ENCODE results near the gene TNFSF8. TPM values are rescaled to one million over a fixed set of nuclear protein-coding genes. Genes with fewer than 3 reads are reported as not detected.

TNFSF8 gene, protein sequence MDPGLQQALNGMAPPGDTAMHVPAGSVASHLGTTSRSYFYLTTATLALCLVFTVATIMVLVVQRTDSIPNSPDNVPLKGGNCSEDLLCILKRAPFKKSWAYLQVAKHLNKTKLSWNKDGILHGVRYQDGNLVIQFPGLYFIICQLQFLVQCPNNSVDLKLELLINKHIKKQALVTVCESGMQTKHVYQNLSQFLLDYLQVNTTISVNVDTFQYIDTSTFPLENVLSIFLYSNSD
- 0.19 and 0.43 TPM in 2 replicates for total RNA-seq (ENCODE audit: low replicate concordance)
- long read RNA-seq = 0 reads

GRCh38 chr9:114930056-114930812 lies at the start of gene TNFSF8:
TSS of gene TNFSF8 (minus strand) at chr9:114930591. CDS start at chr9:114930303, 288 bp downstream.
- TF ChIP-seq, protein P1, sequence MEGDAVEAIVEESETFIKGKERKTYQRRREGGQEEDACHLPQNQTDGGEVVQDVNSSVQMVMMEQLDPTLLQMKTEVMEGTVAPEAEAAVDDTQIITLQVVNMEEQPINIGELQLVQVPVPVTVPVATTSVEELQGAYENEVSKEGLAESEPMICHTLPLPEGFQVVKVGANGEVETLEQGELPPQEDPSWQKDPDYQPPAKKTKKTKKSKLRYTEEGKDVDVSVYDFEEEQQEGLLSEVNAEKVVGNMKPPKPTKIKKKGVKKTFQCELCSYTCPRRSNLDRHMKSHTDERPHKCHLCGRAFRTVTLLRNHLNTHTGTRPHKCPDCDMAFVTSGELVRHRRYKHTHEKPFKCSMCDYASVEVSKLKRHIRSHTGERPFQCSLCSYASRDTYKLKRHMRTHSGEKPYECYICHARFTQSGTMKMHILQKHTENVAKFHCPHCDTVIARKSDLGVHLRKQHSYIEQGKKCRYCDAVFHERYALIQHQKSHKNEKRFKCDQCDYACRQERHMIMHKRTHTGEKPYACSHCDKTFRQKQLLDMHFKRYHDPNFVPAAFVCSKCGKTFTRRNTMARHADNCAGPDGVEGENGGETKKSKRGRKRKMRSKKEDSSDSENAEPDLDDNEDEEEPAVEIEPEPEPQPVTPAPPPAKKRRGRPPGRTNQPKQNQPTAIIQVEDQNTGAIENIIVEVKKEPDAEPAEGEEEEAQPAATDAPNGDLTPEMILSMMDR (conservative IDR thresholded peaks at IDR 0.05) = no peak
- DNase-seq (ENCODE audit: extremely low spot score, unreplicated experiment) = no peak
- Mint-ChIP-seq H3K27ac (no peak within 1 kb of the TSS), H3K4me3 (no peak within 1 kb of the TSS), H3K27me3 (peaks cover 37% of the 10 kb centered on the region), H3K36me3 (no peaks in the 10 kb centered on the region), H3K4me1 (ENCODE audit: unreplicated experiment) (no peaks in the 10 kb centered on the region), H3K9me3 (no peaks in the 10 kb centered on the region)

DNA sequence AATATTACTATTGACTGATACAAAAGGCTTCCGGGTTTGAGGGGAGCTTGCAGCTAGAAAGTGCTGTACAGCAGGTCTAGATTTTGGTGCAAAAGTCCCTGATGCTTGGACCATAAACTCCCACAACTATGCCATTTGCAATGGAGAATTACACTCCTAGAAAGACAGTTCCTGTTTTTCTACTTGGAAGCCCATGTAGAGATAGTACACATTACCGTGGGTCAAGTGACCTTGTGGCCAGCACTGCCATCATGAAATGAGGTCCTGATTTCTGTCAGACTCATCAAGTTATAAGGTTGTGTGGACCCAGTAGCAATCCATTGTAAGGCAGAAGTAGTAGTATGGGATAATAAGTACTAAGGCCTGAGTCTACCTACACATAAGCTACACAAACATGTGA lies 42.8 kb upstream of the TNFSF8 start:
- Mint-ChIP-seq H3K4me1 (ENCODE audit: unreplicated experiment) (no peaks in the 10 kb centered on the region), H3K4me3 (no peak overlapping the region), H3K36me3 (no peaks in the 10 kb centered on the region), H3K27me3 (no peaks in the 10 kb centered on the region), H3K27ac (no peak overlapping the region), H3K9me3 (no peaks in the 10 kb centered on the region)
- no peak for DNase-seq (ENCODE audit: extremely low spot score, unreplicated experiment)
- TF ChIP-seq, protein P1 (conservative IDR thresholded peaks at IDR 0.05) = no peak

DNA sequence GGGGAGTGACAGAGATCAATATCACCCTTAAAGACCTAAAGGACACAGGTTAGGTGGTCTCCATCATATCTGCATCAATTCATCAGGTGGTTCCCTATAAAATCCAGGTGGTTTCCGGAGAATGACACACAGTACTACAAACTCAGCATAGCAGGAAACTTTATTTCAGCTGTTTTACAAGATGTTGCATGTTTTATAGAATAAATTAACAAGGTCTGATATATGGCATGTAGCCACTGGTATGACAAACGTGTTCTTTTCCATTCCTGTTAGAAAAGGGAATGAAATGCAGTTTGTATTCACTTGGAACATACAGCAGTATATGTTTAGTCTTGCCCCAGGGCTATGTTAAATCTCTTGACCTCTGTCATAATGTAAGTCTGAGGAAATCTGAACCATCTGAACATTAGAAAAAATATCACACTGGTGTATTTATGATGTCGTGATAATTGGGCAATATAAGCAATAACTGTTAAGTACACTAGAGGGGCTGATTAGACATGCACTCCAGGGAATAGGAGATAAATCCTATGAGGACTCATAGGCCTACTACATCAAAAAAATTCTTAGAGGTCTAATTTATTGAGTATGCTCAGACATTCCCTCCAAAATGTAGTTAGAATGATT lies 42.2 kb upstream of the TNFSF8 start:
- Mint-ChIP-seq H3K4me1 (ENCODE audit: unreplicated experiment) (no peaks in the 10 kb centered on the region), H3K27me3 (no peaks in the 10 kb centered on the region), H3K36me3 (no peaks in the 10 kb centered on the region), H3K9me3 (no peaks in the 10 kb centered on the region), H3K4me3 (no peak overlapping the region), H3K27ac (no peak overlapping the region)
- no peak for DNase-seq (ENCODE audit: extremely low spot score, unreplicated experiment)
- TF ChIP-seq, protein P1 (conservative IDR thresholded peaks at IDR 0.05) = no peak

DNA sequence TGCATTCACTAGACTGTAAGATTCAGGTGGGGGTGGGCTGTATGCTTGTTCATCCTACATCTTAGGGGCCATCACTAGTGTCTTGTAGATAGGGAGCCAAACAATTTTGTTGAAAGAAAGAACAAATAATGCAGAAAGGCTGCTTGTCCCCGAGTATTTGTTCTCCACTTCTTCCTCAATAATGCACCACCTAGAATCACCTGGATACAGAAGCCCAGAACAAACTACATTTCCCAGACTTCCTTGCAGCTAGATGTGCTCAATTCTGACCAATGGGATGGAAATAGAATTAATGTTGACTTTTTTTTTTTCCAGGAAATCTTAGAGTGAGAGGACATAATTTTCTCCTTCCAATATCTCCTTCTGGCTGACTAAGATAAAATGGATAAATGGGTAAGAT lies 38.9 kb upstream of the TNFSF8 start:
- H3K36me3 Mint-ChIP-seq = no peaks in the 10 kb centered on the region
- no peak overlapping the region for H3K27ac Mint-ChIP-seq
- no peaks in the 10 kb centered on the region for H3K9me3 Mint-ChIP-seq
- TF ChIP-seq, protein P1 (conservative IDR thresholded peaks at IDR 0.05) = no peak
- H3K4me3 Mint-ChIP-seq = no peak overlapping the region
- no peak for DNase-seq (ENCODE audit: extremely low spot score, unreplicated experiment)
- no peaks in the 10 kb centered on the region for H3K27me3 Mint-ChIP-seq
- H3K4me1 Mint-ChIP-seq (ENCODE audit: unreplicated experiment) = no peaks in the 10 kb centered on the region

- no peaks in the 10 kb centered on the region for H3K36me3 Mint-ChIP-seq
- TF ChIP-seq, protein P1 (conservative IDR thresholded peaks at IDR 0.05) = no peak
- H3K9me3 Mint-ChIP-seq = no peaks in the 10 kb centered on the region
- no peaks in the 10 kb centered on the region for H3K27me3 Mint-ChIP-seq
- H3K4me1 Mint-ChIP-seq (ENCODE audit: unreplicated experiment) = no peaks in the 10 kb centered on the region
- H3K4me3 Mint-ChIP-seq = no peak overlapping the region
- H3K27ac Mint-ChIP-seq = no peak overlapping the region
- no peak for DNase-seq (ENCODE audit: extremely low spot score, unreplicated experiment)
Observed at GRCh38 chr9:114968671-114969070, 38.3 kb upstream of the TNFSF8 start.
